ENCODE measurements around the gene TMEM74B. TPM values are rescaled to one million over a fixed set of nuclear protein-coding genes. Genes with fewer than 3 reads are reported as not detected.

The TMEM74B gene
- total and polyA plus RNA-seq, 2 of the 8 experiments (the other 6 are each of a cell fraction or from before 2014, with no cell fraction given), result 4.0 to 6.4 TPM

Other genes with a start within 250 kb of the TMEM74B start
- 5.1 and 6.4 TPM in 2 replicates for gene RSPO4, start 182.7 kb downstream of the TMEM74B start, total RNA-seq (2021; fragmentation: NEBNext Ultra II Directional; extraction: Animal tissue kit (Norgen Biotek cat#: 25700))
- gene RSPO4, start 182.7 kb downstream of the TMEM74B start, polyA plus RNA-seq (2011; rRNA removed), result 3.4 and 5.9 TPM in 2 replicates
- gene PSMF1, start 66.4 kb downstream of the TMEM74B start, total RNA-seq (2021; fragmentation: NEBNext Ultra II Directional; extraction: Animal tissue kit (Norgen Biotek cat#: 25700)), result 106 and 118 TPM in 2 replicates
- gene PSMF1, start 66.4 kb downstream of the TMEM74B start, polyA plus RNA-seq (2011; rRNA removed), result 159 and 326 TPM in 2 replicates
- not detected in 2 replicates for gene C20orf202, start 18.5 kb upstream of the TMEM74B start, total RNA-seq (2021; fragmentation: NEBNext Ultra II Directional; extraction: Animal tissue kit (Norgen Biotek cat#: 25700))
- 0.11 and 0.12 TPM in 2 replicates for gene C20orf202, start 18.5 kb upstream of the TMEM74B start, polyA plus RNA-seq (2011; rRNA removed)
- gene RAD21L1, start 41.1 kb upstream of the TMEM74B start, total RNA-seq (2021; fragmentation: NEBNext Ultra II Directional; extraction: Animal tissue kit (Norgen Biotek cat#: 25700)), result 0.26 and 0.48 TPM in 2 replicates
- gene RAD21L1, start 41.1 kb upstream of the TMEM74B start, polyA plus RNA-seq (2011; rRNA removed), result 0.06 TPM in 1 of 2 replicates, not detected in the other
- 4.0 and 4.9 TPM in 2 replicates for gene SNPH, start 81.3 kb upstream of the TMEM74B start, total RNA-seq (2021; fragmentation: NEBNext Ultra II Directional; extraction: Animal tissue kit (Norgen Biotek cat#: 25700))
- gene SNPH, start 81.3 kb upstream of the TMEM74B start, polyA plus RNA-seq (2011; rRNA removed), result 0.98 and 1.5 TPM in 2 replicates
- 3.6 and 4.2 TPM in 2 replicates for gene SDCBP2, start 144.2 kb upstream of the TMEM74B start, total RNA-seq (2021; fragmentation: NEBNext Ultra II Directional; extraction: Animal tissue kit (Norgen Biotek cat#: 25700))
- gene SDCBP2, start 144.2 kb upstream of the TMEM74B start, polyA plus RNA-seq (2011; rRNA removed), result 5.9 and 6.7 TPM in 2 replicates
- gene FKBP1A, start 208.1 kb upstream of the TMEM74B start, total RNA-seq (2021; fragmentation: NEBNext Ultra II Directional; extraction: Animal tissue kit (Norgen Biotek cat#: 25700)), result 243 and 250 TPM in 2 replicates
- gene FKBP1A, start 208.1 kb upstream of the TMEM74B start, polyA plus RNA-seq (2011; rRNA removed), result 583 and 685 TPM in 2 replicates